ENCODE measurements around the gene KIF6.
"Not testable (repeated sequence)": the region's sequence is repeated elsewhere in the genome, so short reads cannot be mapped to it uniquely, and the experiment has no call there.

The KIF6 gene

DNA sequence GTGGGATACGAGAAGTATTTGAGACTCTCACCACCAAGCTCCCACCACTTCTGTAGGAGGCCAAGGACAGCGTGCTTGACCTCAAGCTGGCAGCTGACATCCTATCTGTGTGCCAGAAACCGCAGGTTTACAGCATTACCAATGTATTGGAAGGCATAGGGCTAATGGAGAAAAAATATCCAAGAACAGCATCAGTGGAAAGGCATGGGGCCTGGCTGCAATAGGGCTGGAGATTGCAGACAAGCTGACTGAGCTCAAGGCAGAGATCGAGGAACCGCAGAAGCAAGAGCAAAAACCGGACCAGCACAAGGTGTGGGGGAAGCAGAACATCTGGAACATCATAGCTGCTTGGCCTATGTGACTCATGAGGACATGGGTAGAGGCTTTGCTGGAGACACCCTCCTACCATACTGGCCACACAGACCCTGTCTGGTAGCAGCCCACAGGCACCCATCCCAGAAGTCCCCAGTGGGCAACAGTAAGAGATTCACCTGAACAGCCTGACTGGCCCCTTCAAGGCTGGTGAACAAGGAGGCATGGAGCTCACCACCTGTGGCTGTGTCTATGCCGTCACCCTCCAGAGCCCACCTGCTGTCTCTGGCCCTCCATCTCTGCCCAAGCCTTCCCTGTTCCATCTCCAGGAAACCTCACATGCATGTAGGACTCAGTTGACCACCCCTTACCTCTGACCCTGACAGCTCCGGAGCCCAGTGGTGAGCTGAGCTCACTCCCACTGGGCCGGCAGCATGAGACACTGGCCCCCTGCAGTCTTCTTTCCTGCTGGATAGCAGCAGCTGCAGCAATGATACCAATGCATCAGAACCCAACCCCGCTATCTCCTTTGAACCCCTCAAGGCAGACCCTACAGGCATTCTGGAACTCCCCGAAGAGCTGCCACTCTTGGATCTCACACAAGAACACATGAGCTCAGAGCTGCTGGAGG, 171.1 kb downstream of the KIF6 start:
- no peak for DNase-seq (ENCODE audit: low read depth)

DNA sequence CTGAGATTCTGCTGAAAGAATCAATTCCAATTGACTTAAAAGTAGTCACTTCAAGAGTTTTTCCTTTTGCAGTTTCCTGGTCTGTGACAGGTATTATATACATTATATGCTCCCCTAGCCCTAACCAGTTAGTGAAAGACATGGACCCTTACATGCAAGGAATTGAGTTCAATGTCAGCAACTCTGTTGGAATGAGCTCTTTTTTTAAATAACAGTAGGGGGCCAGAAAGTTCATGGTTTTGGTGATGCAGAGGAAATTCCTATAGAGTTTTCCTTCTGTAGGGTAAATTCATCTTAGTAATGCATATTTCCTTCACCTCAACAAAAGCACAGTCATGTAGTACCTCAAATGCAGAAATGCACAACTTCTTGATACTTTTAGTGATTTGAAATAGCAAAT, 172.2 kb downstream of the KIF6 start:
- no peak for DNase-seq (ENCODE audit: low read depth)

- DNase-seq (ENCODE audit: low read depth) = no peak
Observed at GRCh38 chr6:39550191-39550590, 175.0 kb downstream of the KIF6 start.

DNA sequence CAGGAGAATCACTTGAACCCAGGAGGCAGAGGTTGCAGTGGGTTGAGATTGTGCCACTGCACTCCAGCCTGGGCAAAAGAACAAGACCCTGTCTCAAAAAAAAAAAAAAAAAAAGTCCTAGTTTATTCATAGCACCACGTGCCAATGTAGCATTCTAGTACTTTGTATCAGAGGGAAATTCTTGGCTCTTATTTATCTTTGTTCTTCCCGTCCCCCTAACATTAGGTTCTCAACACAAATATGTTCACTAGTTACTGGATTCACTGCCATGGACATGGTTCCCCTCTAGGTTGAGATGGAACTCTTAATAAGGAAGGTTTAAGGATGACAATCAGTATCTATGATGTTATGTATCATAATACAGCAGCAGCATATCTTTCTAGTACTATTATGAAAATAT, 178.5 kb downstream of the KIF6 start:
- no peak for DNase-seq (ENCODE audit: low read depth)

- DNase-seq (ENCODE audit: low read depth) = no peak
Observed at GRCh38 chr6:39543950-39544349, 181.3 kb downstream of the KIF6 start.

DNA sequence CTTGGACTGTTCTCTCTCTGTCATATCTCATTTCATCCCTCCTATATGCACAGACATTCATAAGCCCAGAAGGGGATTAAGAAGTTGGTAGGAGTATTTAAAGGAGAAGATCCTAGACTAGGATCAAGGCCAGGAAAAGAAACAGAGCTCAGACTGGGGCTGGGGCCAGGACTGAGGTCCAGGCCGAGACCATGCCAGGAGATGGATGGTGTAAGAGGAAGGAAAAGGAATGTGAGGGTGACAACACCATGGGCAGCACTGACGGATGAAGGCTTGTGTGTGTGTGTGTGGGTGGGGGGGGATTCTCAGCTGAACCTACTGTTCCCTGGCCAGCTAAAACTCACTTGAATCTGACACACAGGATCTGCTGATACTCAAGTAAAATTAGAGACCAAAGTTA, 182.1 kb downstream of the KIF6 start:
- DNase-seq (ENCODE audit: low read depth) = no peak

DNA sequence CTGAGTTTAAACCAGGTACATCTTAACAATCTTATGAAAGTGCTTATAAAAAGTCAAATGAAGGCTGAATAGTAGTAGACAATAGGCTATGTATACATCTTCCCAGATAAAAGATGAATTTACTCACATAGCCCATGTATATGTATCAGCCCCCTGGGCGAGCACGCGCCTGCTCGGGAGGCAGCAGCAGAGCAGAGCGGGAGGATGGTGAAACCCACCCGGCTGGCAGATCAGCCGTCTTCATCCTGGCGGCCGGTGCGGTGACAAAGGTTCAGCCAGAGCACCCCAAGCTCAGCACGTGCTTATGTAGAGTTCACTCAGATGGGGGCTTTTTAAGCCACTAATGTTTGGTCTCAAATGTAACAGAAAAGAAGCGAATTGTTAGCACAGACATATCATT, 184.8 kb downstream of the KIF6 start:
- DNase-seq (ENCODE audit: low read depth) = no peak

DNA sequence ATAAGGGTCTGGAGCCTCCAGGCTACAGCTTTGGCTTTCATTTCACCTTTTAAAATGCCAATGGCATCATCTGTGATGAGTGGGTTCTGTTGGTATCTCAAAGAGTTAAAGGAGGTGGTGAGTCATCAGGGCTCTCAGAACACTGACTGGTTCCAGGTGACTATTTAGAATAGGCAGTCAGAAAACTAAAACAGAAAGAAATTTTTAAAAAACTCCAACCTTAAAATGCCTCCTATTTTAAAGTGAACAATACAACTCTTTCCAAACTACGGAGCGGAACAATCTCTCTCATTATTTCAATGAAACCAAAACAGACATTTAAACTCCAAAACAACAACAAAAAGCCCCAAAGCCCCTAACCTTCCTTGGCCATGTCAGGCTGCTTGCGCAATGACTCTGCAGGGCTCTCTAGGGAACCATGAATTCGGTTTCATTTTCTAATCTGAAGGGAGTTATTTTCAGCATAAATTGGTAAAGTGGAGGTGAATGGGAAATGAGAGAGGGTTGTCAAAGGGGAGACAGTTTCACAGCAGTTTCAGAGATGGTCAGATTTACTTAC, 194.9 kb downstream of the KIF6 start:
- DNase-seq (ENCODE audit: low read depth) = no peak

DNA sequence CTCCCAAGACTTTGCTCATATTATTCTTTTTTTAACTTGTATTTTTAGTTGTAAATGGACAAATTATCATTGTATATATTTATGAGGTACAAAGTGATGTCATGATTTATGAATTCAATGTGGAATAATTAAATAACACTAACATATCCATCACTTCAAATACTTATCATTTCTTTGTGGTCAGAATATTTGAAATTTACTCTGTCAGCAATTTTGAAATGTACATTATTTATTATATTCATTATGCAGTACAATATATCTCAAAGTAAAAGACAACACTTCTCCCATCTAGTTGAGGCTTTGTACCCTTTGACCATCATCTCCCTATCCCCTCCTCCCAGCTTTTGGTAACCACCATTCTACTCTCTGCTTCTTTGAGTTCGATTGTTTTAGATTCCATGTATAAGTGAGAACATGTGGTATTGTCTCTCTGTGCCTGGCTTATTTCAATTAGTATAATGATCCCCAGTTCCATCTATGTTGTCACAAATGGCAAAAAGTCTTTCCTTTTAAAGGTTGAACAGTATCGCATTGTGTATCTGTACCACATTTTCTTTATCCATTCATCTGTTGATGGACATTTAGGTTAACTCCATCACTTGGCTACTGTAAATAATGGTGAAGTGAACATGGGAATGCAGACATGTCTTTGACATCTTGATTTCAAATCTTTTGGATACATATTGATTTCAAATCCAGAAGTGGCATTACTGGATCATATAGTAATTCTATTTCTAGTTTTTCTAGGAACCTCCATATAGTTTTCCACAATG, 197.2 kb downstream of the KIF6 start:
- DNase-seq (ENCODE audit: low read depth) = no peak

DNA sequence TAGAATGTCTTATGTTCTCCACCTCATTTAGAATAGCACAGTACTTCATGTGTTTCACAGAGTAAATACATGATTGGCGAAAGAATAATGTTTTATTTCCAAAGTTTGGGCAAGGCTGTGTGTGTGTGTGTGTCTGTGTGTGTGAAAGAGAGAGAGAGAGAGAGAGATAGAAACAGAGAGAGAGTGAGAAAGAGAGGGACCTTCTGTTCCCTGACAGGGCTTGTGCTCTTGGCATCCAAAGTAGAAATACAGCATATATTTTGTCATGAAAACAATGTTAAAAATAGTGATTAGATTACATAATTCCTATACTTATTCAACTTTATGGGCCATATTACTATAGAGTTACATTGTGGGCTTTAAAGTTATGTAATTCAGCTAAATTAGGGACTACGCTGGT, 201.2 kb downstream of the KIF6 start:
- DNase-seq (ENCODE audit: low read depth) = no peak

DNA sequence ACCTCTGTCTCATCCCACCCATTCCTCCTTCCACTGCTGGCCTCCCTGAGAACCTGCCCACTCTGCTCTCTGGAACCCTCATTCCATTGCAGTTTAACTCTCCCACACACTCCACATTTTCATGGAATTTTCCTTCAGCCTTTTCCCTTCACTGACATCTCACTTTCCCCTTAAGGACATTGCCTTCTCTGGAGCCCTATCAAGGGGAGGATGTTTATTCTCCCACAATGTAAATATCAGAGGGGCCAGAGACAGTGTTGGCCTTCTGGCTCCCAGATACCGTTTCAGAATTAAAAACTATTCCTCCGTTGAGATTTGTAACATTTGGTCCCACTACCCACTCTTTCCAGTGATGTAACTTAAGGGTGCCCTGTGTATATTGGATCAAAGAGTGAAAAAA, 203.2 kb downstream of the KIF6 start:
- no peak for DNase-seq (ENCODE audit: low read depth)

- DNase-seq (ENCODE audit: low read depth) = no peak
Observed at GRCh38 chr6:39520916-39521315, 204.3 kb downstream of the KIF6 start.

DNA sequence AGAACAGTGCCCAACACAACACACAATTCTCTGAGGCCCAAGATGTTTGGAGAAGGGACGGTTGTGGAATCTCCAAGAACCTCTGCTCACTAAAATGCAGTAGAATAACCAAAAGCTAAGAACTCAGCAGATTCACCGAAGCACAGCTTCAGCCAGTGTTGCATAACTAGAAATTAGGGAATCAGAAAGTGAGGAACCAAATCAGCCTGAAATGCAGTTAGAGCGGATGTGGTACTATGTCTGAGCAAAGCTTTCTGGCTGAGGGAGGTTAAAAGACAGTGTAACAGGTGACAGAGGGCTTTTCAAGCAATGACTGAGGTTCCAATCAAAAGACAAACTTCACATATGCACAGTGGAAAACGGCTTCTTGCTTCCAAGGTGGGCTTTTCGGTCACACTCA, 204.8 kb downstream of the KIF6 start:
- DNase-seq (ENCODE audit: low read depth) = no peak

GRCh38 chr6:39518221-39518620, 207.0 kb downstream of the KIF6 start:
- no peak for DNase-seq (ENCODE audit: low read depth)

DNA sequence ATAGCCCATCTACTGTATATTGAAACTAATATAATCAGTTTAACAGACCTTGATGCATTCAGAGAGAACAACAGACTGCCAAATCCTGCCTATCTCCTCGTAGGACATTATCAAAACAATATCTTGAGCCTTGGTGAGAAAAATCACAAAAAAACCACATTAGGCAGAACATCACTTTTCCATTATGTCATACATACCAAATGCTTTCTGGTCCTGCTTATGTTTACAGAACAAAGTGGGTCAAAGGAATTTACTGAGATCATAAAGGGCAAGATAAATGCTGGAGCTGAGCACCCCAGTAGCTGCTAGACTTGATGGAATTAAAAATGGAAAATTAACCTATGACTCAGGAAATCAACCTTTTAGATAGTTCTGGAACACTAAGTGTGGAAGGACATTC, 207.5 kb downstream of the KIF6 start:
- no peak for DNase-seq (ENCODE audit: low read depth)

DNA sequence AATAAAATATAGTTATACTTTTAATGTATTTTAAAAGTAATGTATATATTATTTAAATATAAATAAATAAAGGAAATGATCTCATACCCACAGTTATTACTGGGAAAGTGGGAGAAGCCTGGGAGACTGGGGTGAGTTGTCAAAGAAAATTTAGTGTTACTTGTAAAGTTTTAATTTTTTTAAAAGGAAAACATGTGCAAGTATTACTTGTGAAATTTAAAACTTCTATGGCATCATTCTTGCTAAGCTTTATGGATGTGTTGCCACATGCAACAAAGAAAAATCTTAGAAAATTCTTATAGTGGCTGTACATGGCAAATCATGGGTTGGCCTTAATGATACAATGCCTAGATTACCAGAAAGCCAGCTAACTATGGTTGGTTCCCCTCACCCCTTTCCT, 208.7 kb downstream of the KIF6 start:
- DNase-seq (ENCODE audit: low read depth) = no peak

DNA sequence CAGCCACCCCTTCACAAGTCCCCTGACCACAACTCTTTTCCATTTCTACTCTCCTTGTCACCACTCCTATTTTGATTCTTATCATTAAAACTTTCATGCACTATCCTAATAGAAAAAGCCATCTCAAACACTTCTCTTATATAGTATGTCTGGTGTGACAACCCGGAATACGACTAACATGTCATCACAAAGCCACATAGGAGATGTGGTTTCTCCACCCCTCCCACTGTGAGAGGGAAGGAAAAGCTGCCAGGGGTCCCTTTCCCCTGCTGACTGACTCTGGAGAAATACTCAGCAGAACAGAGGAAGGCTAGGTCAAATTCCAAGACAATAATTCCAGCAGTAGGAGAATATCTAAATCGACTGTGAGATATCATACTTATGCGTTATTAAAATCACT, 209.7 kb downstream of the KIF6 start:
- DNase-seq (ENCODE audit: low read depth) = no peak

DNA sequence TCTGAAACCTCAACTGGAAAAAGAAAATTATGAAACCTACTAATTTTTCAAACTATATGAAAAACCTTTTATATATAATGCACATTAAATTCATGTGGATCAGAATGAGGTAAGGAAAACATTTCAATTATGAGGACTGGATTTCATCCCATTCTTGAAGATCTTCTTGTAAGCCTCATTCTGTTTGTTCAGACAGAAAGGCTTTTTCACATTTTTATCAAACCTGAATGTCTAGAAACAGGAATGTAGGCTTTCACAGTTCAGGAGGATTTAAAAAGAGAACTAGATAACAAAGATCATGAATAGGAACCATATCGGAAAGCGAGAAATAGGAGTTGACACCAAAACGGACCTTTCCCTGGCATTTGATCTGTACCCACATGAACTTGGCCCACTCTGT, 210.2 kb downstream of the KIF6 start:
- no peak for DNase-seq (ENCODE audit: low read depth)

DNA sequence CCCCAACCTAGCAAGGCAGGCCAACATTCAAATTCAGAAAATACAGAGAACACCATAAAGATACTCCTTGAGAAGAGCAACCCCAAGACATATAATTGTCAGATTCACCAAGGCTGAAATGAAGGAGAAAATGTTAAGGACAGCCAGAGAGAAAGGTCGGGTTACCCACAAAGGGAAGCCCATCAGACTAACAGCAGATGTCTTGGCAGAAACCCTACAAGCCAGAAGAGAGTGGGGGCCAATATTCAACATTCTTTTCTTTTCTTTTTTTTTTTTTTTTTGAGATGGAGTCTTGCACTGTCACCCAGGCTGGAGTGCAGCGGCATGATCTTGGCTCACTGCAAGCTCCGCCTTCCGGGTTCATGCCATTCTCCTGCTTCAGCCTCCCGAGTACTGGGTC, 215.4 kb downstream of the KIF6 start:
- not testable (repeated sequence) for DNase-seq (ENCODE audit: low read depth)

DNA sequence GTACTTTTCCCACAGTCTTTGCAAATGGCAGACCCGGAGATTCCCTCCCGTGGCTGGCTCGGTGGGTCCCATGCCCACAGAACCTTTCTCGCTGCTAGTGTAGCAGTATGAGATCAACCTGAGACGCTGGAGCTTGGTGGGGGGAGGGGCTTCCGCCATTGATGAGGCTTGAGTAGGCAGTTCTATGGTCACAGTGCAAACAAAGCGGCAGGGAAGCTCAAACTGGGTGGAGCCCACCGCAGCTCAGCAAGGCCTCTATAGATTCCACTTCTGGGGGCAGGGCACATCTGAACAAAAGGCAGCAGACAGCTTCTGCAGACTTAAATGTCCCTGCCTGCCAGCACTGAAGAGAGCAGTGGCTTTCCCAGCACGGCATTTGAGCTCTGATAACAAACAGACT, 216.7 kb downstream of the KIF6 start:
- DNase-seq (ENCODE audit: low read depth) = no peak

- no peak for DNase-seq (ENCODE audit: low read depth)
Observed at GRCh38 chr6:39507331-39507998, 217.7 kb downstream of the KIF6 start.

DNA sequence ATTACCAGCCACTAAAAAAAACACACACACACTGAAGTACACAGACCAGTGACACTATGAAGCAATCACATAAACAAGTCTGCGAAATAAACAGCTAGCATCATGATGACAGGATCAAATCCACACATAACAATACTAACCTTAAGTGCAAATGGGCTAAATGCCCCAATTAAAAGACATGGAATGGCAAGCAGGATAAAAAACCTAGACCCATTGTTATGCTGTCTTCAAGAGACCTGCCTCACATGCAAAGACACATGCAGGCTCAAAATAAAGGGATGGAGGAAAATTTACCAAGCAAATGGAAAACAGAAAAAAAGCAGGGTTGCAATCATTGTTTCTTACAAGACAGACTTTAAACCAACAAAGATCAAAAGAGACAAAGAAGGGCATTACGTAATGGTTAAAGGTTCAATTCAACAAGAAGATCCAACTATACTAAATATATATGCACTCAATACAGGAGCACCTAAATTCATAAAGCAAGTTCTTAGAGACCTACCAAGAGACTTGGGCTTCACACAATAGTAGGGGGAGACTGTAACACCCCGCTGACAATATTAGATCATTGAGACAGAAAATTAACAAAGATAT, 222.7 kb downstream of the KIF6 start:
- not testable (repeated sequence) for DNase-seq (ENCODE audit: low read depth)

Data from stimulated activated CD8-positive, alpha-beta memory T cell treated with anti-CD3 and anti-CD28 coated beads, Interleukin-7, amount 100 ng/mL, for 24 hours (primary cell).